ENCODE measurements around the gene GNA14. TPM values are rescaled to one million over a fixed set of nuclear protein-coding genes. Genes with fewer than 3 reads are reported as not detected.
"Not testable (repeated sequence)": the region's sequence is repeated elsewhere in the genome, so short reads cannot be mapped to it uniquely, and the experiment has no call there.

GNA14 gene
- under 1 TPM in 3 of 4 donors, not detected in 1; 0.20 to 0.56 (median 0.22) TPM for total RNA-seq

- DNase-seq: no peak
- Histone ChIP-seq H3K4me3 (peak within 1 kb of the TSS; percentile 43 to 58 (median 55)), H3K9me3 (no peaks in the 10 kb centered on the region), H3K27me3 (peaks cover 16 to 26% (median 21%) of the 10 kb centered on the region in 3 donors), H3K4me1 (peaks cover 5 to 8% of the 10 kb centered on the region in 2 donors), H3K27ac (peak within 1 kb of the TSS in 3 of 4 donors; percentile 18 to 29 (median 24)), H3K36me3 (no peaks in the 10 kb centered on the region)
- in situ Hi-C loops (cut with MboI; ENCODE audit: low sequenced_read_pairs in 4 of 4) (loop anchor here in 1 of 4 donors (10.0 kb wide), 1 partner anchor 194 kb away; no protein-coding TSS in a partner anchor), intact Hi-C loops (cut with DNase I; ENCODE audit: low total_unique reads) (loop anchor here (1.0 to 10.0 kb wide), 3 partner anchors 104 to 386 kb away; partner anchors contain the start of gene GNAQ)
- ATAC-seq: peak; percentile 51 to 65
- TF ChIP-seq CTCF (IDR thresholded peaks at IDR 0.05 in 4 of 5, conservative IDR thresholded peaks at IDR 0.05 in 1 of 5) (no peak), POLR2A (IDR thresholded peaks at IDR 0.05) (no peak)
Measured at GRCh38 chr9:77648234-77649108, at the start of gene GNA14. Gene GNA14, minus strand, starts transcription at chr9:77648322. Its CDS starts 529 bp downstream, at chr9:77647793.

- Histone ChIP-seq H3K9me3 (no peaks in the 10 kb centered on the region), H3K27ac (no peak overlapping the region), H3K4me1 (no peaks in the 10 kb centered on the region), H3K4me3 (no peak overlapping the region), H3K36me3 (no peaks in the 10 kb centered on the region), H3K27me3 (no peaks in the 10 kb centered on the region)
- TF ChIP-seq CTCF (IDR thresholded peaks at IDR 0.05 in 4 of 5, conservative IDR thresholded peaks at IDR 0.05 in 1 of 5) (no peak), POLR2A (IDR thresholded peaks at IDR 0.05) (no peak)
- DNase-seq (no peak), ATAC-seq (no peak)
- in situ Hi-C loops (cut with MboI; ENCODE audit: low sequenced_read_pairs in 4 of 4): no loop called here
- intact Hi-C loops (cut with DNase I; ENCODE audit: low total_unique reads): no loop called here
Measured at GRCh38 chr9:77697238-77697984, 49.3 kb upstream of the GNA14 start.

- H3K9me3 ChIP-seq; H3K4me3 ChIP-seq; DNase-seq; H3K36me3 ChIP-seq; in situ Hi-C loops (cut with MboI; ENCODE audit: low sequenced_read_pairs in 4 of 4); intact Hi-C loops (cut with DNase I; ENCODE audit: low total_unique reads); H3K4me1 ChIP-seq; ATAC-seq; H3K27me3 ChIP-seq; H3K27ac ChIP-seq: not testable (repeated sequence)
Measured at GRCh38 chr9:77690723-77691122, 42.6 kb upstream of the GNA14 start.

GRCh38 chr9:77690119-77690518, 42.0 kb upstream of the GNA14 start:
- not testable (repeated sequence) for H3K27me3 ChIP-seq, ATAC-seq

GRCh38 chr9:77687737-77688136, 39.6 kb upstream of the GNA14 start:
- H3K27me3 ChIP-seq; H3K4me1 ChIP-seq; ATAC-seq; H3K9me3 ChIP-seq; H3K27ac ChIP-seq; in situ Hi-C loops (cut with MboI; ENCODE audit: low sequenced_read_pairs in 4 of 4); H3K4me3 ChIP-seq; H3K36me3 ChIP-seq; intact Hi-C loops (cut with DNase I; ENCODE audit: low total_unique reads); DNase-seq: not testable (repeated sequence)

More at GRCh38 chr9:77690119-77690518, 42.0 kb upstream of the GNA14 start:
- H3K4me1 ChIP-seq; in situ Hi-C loops (cut with MboI; ENCODE audit: low sequenced_read_pairs in 4 of 4); H3K27ac ChIP-seq; H3K9me3 ChIP-seq; intact Hi-C loops (cut with DNase I; ENCODE audit: low total_unique reads); H3K36me3 ChIP-seq; H3K4me3 ChIP-seq; DNase-seq: not testable (repeated sequence)

- ATAC-seq: no peak
- intact Hi-C loops (cut with DNase I; ENCODE audit: low total_unique reads): no loop called here
Measured at GRCh38 chr9:77680581-77680980, 32.5 kb upstream of the GNA14 start.

More at GRCh38 chr9:77680581-77680980, 32.5 kb upstream of the GNA14 start:
- H3K27me3 ChIP-seq: no peaks in the 10 kb centered on the region
- no peaks in the 10 kb centered on the region for H3K9me3 ChIP-seq
- no peaks in the 10 kb centered on the region for H3K36me3 ChIP-seq
- H3K4me1 ChIP-seq: no peaks in the 10 kb centered on the region
- TF ChIP-seq POLR2A (IDR thresholded peaks at IDR 0.05) (no peak), CTCF (IDR thresholded peaks at IDR 0.05 in 4 of 5, conservative IDR thresholded peaks at IDR 0.05 in 1 of 5) (no peak)
- H3K4me3 ChIP-seq: no peak overlapping the region
- no peak for DNase-seq
- in situ Hi-C loops (cut with MboI; ENCODE audit: low sequenced_read_pairs in 4 of 4): no loop called here
- H3K27ac ChIP-seq: no peak overlapping the region
